ENCODE measurements around the gene IQCM. TPM values are rescaled to one million over a fixed set of nuclear protein-coding genes. Genes with fewer than 3 reads are reported as not detected.
"Not testable (repeated sequence)": the region's sequence is repeated elsewhere in the genome, so short reads cannot be mapped to it uniquely, and the experiment has no call there.

Gene IQCM
- total RNA-seq, 1 donor from 2014 or later, result not detected

DNA sequence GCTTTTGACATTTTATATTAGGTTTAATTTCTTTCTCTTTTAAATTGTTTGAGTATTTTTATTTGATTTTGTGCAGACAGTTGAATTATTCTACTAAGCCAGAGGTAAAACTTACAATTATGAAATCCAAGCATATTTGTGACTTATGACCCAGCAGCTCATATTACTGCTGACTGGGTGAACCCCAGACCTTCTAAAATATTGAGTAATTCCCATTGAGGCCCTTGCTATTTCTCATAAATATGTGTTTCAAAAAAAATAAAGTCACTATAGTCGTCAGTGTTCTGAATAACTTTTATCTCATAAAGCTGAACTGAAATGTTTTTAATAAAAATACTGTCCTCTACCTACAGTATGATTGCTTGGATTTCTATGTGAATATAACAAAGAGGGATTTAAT is 303.1 kb downstream of the IQCM start:
- no peak for DNase-seq (ENCODE audit: low spot score)
- no peaks in the 10 kb centered on the region for H3K27me3 Mint-ChIP-seq (ENCODE audit: low read depth)
- H3K36me3 Mint-ChIP-seq (ENCODE audit: low read depth), result no peaks in the 10 kb centered on the region
- no peaks in the 10 kb centered on the region for H3K4me1 Mint-ChIP-seq (ENCODE audit: low read depth)
- no peak for TF ChIP-seq CTCF (IDR thresholded peaks at IDR 0.05)
- peaks cover 4% of the 10 kb centered on the region for H3K9me3 Mint-ChIP-seq (ENCODE audit: low read depth)
- no peak overlapping the region for H3K27ac Mint-ChIP-seq (ENCODE audit: unreplicated experiment)
- H3K4me3 Mint-ChIP-seq (ENCODE audit: unreplicated experiment), result no peak overlapping the region

DNA sequence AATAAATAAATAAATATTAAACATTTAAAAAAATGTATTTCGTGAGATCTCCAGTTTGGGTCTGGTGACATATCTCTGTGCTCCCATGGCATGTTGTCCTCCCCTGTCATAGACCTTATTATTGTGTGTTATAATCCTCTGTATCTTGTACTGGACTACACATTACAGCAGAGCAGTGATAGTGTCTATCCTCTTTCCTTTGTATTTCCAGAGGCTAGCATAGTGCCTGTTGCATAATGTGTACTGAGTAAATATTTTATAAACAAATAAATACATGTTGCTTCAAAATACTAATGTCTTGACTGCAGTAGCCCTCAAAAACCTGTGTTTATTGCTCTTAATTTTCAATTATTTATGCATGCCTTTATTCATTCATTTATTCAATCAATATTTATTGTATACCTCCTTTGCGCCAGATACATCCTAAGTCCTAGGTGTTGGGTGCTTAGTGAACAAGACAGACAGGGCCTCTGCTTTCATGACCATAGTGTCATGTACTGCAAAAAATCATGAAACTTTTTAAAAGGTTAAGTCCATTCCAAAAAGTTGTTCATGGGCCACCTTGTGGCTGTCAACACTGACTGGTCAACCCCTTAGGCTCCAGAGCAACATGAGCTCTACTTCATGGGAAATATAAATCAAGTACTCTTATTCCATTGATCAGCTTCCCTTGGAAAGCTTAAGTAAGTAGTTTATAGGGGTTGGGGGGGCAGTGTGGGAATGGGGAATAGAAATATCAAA is 303.9 kb downstream of the IQCM start:
- Mint-ChIP-seq H3K36me3 (ENCODE audit: low read depth) (no peaks in the 10 kb centered on the region), H3K4me3 (ENCODE audit: unreplicated experiment) (no peak overlapping the region), H3K27me3 (ENCODE audit: low read depth) (no peaks in the 10 kb centered on the region), H3K4me1 (ENCODE audit: low read depth) (no peaks in the 10 kb centered on the region), H3K9me3 (ENCODE audit: low read depth) (no peaks in the 10 kb centered on the region), H3K27ac (ENCODE audit: unreplicated experiment) (no peak overlapping the region)
- TF ChIP-seq CTCF (IDR thresholded peaks at IDR 0.05), result no peak
- no peak for DNase-seq (ENCODE audit: low spot score)

DNA sequence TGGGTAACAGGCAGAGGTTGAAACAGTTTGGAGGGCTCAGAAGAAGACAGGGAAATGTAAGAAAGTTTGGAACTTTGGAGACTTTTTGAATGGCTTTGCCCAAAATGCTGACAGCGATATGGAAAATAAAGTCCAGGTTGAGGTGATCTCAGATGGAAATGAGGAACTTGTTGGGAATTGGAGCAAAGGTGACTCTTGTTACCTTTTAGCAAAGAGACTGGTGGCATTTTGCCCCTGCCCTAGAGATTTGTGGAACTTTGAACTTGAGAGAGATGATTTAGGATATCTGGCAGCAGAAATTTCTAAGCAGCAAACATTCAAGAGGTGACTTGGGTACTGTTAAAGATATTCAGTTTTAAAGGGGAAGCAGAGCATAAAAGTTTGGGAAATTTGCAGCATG is 308.3 kb downstream of the IQCM start:
- not testable (repeated sequence) for H3K27ac Mint-ChIP-seq (ENCODE audit: unreplicated experiment); H3K9me3 Mint-ChIP-seq (ENCODE audit: low read depth); H3K36me3 Mint-ChIP-seq (ENCODE audit: low read depth)

DNA sequence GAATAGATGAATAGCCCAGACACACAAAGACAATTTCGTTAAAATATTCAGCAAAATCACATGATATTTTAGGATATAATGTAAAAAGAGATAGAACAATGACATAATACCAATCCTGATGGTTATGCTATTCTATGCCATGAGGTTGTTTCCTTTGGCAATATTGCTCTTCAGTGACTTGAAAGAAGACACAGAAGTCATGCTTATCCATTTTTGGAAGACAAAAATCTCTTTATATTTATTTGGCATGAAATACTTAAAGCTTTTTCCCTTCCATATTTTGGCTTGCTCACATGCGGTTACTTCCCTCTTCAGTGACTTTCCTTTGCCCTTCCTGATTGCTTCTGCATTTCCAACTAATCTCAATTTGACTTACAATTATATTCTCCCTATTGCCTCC is 314.8 kb downstream of the IQCM start:
- no peak for DNase-seq (ENCODE audit: low spot score)
- no peaks in the 10 kb centered on the region for H3K36me3 Mint-ChIP-seq (ENCODE audit: low read depth)
- H3K27ac Mint-ChIP-seq (ENCODE audit: unreplicated experiment), result no peak overlapping the region

More for the DNA sequence above, 308.3 kb downstream of the IQCM start:
- not testable (repeated sequence) for H3K27me3 Mint-ChIP-seq (ENCODE audit: low read depth); DNase-seq (ENCODE audit: low spot score); H3K4me1 Mint-ChIP-seq (ENCODE audit: low read depth); H3K4me3 Mint-ChIP-seq (ENCODE audit: unreplicated experiment)

DNA sequence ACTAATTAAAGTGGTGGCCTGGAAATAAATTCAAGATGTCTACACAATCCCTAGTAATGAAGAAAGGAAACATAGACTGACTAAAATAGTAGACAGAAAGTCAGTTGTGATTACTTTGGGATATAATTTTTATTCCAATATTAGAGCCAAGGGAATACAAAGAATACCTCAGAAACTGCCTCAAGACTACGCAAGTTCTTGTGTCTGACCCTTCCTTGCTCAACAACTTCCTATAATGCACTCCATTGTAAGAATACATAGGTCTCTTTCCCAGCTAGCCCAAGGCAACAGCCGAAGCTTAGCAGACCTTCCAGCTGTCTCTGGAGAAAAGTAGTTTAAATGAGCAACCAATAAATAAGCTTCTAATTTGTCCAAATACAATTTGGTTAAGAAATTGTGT is 315.9 kb downstream of the IQCM start:
- Mint-ChIP-seq H3K4me3 (ENCODE audit: unreplicated experiment) (no peak overlapping the region), H3K9me3 (ENCODE audit: low read depth) (peaks cover 2% of the 10 kb centered on the region), H3K36me3 (ENCODE audit: low read depth) (no peaks in the 10 kb centered on the region), H3K4me1 (ENCODE audit: low read depth) (no peaks in the 10 kb centered on the region), H3K27me3 (ENCODE audit: low read depth) (peaks cover 3% of the 10 kb centered on the region), H3K27ac (ENCODE audit: unreplicated experiment) (no peak overlapping the region)
- no peak for DNase-seq (ENCODE audit: low spot score)
- no peak for TF ChIP-seq CTCF (IDR thresholded peaks at IDR 0.05)

More for the DNA sequence above, 314.8 kb downstream of the IQCM start:
- no peak for TF ChIP-seq CTCF (IDR thresholded peaks at IDR 0.05)
- no peak overlapping the region for H3K4me3 Mint-ChIP-seq (ENCODE audit: unreplicated experiment)
- no peaks in the 10 kb centered on the region for H3K4me1 Mint-ChIP-seq (ENCODE audit: low read depth)
- H3K27me3 Mint-ChIP-seq (ENCODE audit: low read depth), result peaks cover 2% of the 10 kb centered on the region
- peaks cover 2% of the 10 kb centered on the region for H3K9me3 Mint-ChIP-seq (ENCODE audit: low read depth)

DNA sequence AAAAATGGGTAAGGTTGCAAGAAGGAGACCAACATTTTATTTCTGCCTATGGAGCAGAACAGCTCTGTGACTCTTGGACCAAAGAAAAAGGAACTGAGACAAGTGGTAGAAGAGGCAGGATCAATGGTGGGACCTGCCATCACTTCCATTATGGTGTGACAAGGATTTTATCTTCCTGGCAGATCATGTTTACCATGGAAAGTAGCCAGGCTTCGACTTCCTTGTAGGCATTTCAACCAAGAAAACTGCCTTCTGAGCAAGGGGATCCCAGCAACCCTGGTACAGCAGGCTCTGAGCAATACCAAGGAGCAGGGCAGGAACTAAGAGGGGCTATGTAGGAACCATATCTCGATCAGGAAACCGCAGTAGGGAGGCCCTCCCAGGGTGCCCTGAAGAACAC is 317.4 kb downstream of the IQCM start:
- TF ChIP-seq CTCF (IDR thresholded peaks at IDR 0.05), result no peak
- Mint-ChIP-seq H3K4me3 (ENCODE audit: unreplicated experiment) (no peak overlapping the region), H3K36me3 (ENCODE audit: low read depth) (no peaks in the 10 kb centered on the region), H3K27me3 (ENCODE audit: low read depth) (peaks cover 4% of the 10 kb centered on the region), H3K27ac (ENCODE audit: unreplicated experiment) (no peak overlapping the region), H3K4me1 (ENCODE audit: low read depth) (no peaks in the 10 kb centered on the region), H3K9me3 (ENCODE audit: low read depth) (peaks cover 2% of the 10 kb centered on the region)
- no peak for DNase-seq (ENCODE audit: low spot score)

Data from chondrocyte (in vitro differentiated cells).